Activated CD8-positive, alpha-beta T cell treated with anti-CD3 and anti-CD28 coated beads, Interleukin-2, amount 10 ng/mL, durations not matched to agents 7 days and 5 days (primary cell): Measurements from ENCODE around the gene FGF2. TPM values are rescaled to one million over a fixed set of nuclear protein-coding genes. Genes with fewer than 3 reads are reported as not detected.
"Not testable (repeated sequence)": the region's sequence is repeated elsewhere in the genome, so short reads cannot be mapped to it uniquely, and the experiment has no call there.

Experiments used
- ATAC-seq: fragments of 150-1000 bp; cut with Tn5 transposase; one replicate; pipeline ENCODE4 v1.10.0; 2021; ENCODE audit warnings: moderate library complexity
- CTCF ChIA-PET: fragments of 350-600 bp; sonication (Branson Sonifier 250); formaldehyde crosslinking; loops from one replicate; lab custom pipeline; 2021; ENCODE audit warnings: antibody characterized with exemption; lab: Charles Lee
- POLR2A ChIA-PET: fragments of 350-600 bp; sonication (Branson Sonifier 250); formaldehyde crosslinking; loops from one replicate; lab custom pipeline; 2021; ENCODE audit warnings: antibody characterized with exemption; lab: Charles Lee
- DNase-seq: peaks from one replicate; pipeline ENCODE4 v3.0.0-alpha.2; 2020
- H3K27ac Mint-ChIP-seq: one replicate; pipeline ENCODE4 v1.8.0; 2021; ENCODE audit warnings: mild to moderate bottlenecking, mixed read lengths
- H3K27me3 Mint-ChIP-seq: one replicate; pipeline ENCODE4 v1.8.0; 2021; ENCODE audit warnings: low read depth, mixed read lengths
- H3K36me3 Mint-ChIP-seq: one replicate; pipeline ENCODE4 v1.8.0; 2021; ENCODE audit warnings: low read depth, mixed read lengths
- H3K4me1 Mint-ChIP-seq: one replicate; pipeline ENCODE4 v1.8.0; 2021; ENCODE audit warnings: low read depth, mixed read lengths
- H3K4me3 Mint-ChIP-seq: one replicate; pipeline ENCODE4 v1.8.0; 2021; ENCODE audit warnings: mild to moderate bottlenecking, mixed read lengths
- H3K9me3 Mint-ChIP-seq: one replicate; pipeline ENCODE4 v1.8.0; 2022; ENCODE audit warnings: mixed read lengths; ENCODE audit not compliant: insufficient read depth
- total RNA-seq, 2 experiments: library from RNA; stranded (reverse); gene quantifications; one replicate each; pipeline ENCODE4 v1.2.3, GENCODE V29; 2021

Gene FGF2
- total RNA-seq, 2 experiments from 2014 or later, result 0.13 TPM; not detected in 1

- ATAC-seq (no peak), DNase-seq (no peak)
- ChIA-PET CTCF (no interaction called here), POLR2A (no interaction called here)
- no peak overlapping the region for H3K27ac Mint-ChIP-seq
- H3K4me3 Mint-ChIP-seq, result no peak overlapping the region
- H3K36me3 Mint-ChIP-seq, result no peaks in the 10 kb centered on the region
- no peaks in the 10 kb centered on the region for H3K9me3 Mint-ChIP-seq
- peaks cover 50% of the 10 kb centered on the region for H3K27me3 Mint-ChIP-seq
- peaks cover 7% of the 10 kb centered on the region for H3K4me1 Mint-ChIP-seq
Measured at GRCh38 chr4:122832732-122833131, 6.1 kb downstream of the FGF2 start.

GRCh38 chr4:122833999-122834398 is 7.4 kb downstream of the FGF2 start:
- H3K27me3 Mint-ChIP-seq, result peaks cover 42% of the 10 kb centered on the region
- H3K27ac Mint-ChIP-seq, result no peak overlapping the region
- ChIA-PET CTCF (no interaction called here), POLR2A (no interaction called here)
- no peak for ATAC-seq
- H3K9me3 Mint-ChIP-seq, result no peaks in the 10 kb centered on the region
- H3K4me3 Mint-ChIP-seq, result no peak overlapping the region
- no peaks in the 10 kb centered on the region for H3K4me1 Mint-ChIP-seq
- no peaks in the 10 kb centered on the region for H3K36me3 Mint-ChIP-seq
- DNase-seq, result no peak

GRCh38 chr4:122836941-122837340 is 10.3 kb downstream of the FGF2 start:
- H3K9me3 Mint-ChIP-seq, result no peaks in the 10 kb centered on the region
- no peak for DNase-seq
- ATAC-seq, result no peak
- H3K27me3 Mint-ChIP-seq, result peaks cover 26% of the 10 kb centered on the region
- H3K4me1 Mint-ChIP-seq, result no peaks in the 10 kb centered on the region
- no peaks in the 10 kb centered on the region for H3K36me3 Mint-ChIP-seq
- no peak overlapping the region for H3K27ac Mint-ChIP-seq
- no peak overlapping the region for H3K4me3 Mint-ChIP-seq
- ChIA-PET CTCF (no interaction called here), POLR2A (no interaction called here)

- ATAC-seq (no peak), DNase-seq (no peak)
- no peaks in the 10 kb centered on the region for H3K36me3 Mint-ChIP-seq
- ChIA-PET POLR2A (no interaction called here), CTCF (no interaction called here)
- peaks cover 23% of the 10 kb centered on the region for H3K27me3 Mint-ChIP-seq
- no peak overlapping the region for H3K4me3 Mint-ChIP-seq
- no peaks in the 10 kb centered on the region for H3K4me1 Mint-ChIP-seq
- no peak overlapping the region for H3K27ac Mint-ChIP-seq
- no peaks in the 10 kb centered on the region for H3K9me3 Mint-ChIP-seq
Measured at GRCh38 chr4:122838034-122838433, 11.4 kb downstream of the FGF2 start.

GRCh38 chr4:122842392-122842791 is 15.8 kb downstream of the FGF2 start:
- CTCF ChIA-PET, result no interaction called here
- DNase-seq (no peak), ATAC-seq (no peak)
- Mint-ChIP-seq H3K27me3 (peaks cover 18% of the 10 kb centered on the region), H3K9me3 (no peaks in the 10 kb centered on the region), H3K4me3 (no peak overlapping the region), H3K36me3 (no peaks in the 10 kb centered on the region), H3K27ac (no peak overlapping the region), H3K4me1 (no peaks in the 10 kb centered on the region)
- POLR2A ChIA-PET, result no interaction called here

- POLR2A ChIA-PET, result no interaction called here
- Mint-ChIP-seq H3K27ac (no peak overlapping the region), H3K4me3 (no peak overlapping the region), H3K9me3 (no peaks in the 10 kb centered on the region), H3K36me3 (no peaks in the 10 kb centered on the region), H3K4me1 (no peaks in the 10 kb centered on the region), H3K27me3 (peaks cover 14% of the 10 kb centered on the region)
- ATAC-seq, result no peak
- CTCF ChIA-PET, result no interaction called here
- no peak for DNase-seq
Measured at GRCh38 chr4:122842984-122843531, 16.4 kb downstream of the FGF2 start.

- peaks cover 13% of the 10 kb centered on the region for H3K27me3 Mint-ChIP-seq
- H3K4me1 Mint-ChIP-seq, H3K9me3 Mint-ChIP-seq, H3K27ac Mint-ChIP-seq, CTCF ChIA-PET, POLR2A ChIA-PET, H3K36me3 Mint-ChIP-seq, H3K4me3 Mint-ChIP-seq, ATAC-seq, DNase-seq: not testable (repeated sequence)
Measured at GRCh38 chr4:122844391-122844790, 17.8 kb downstream of the FGF2 start.

GRCh38 chr4:122845066-122845465 is 18.4 kb downstream of the FGF2 start:
- DNase-seq (no peak), ATAC-seq (no peak)
- CTCF ChIA-PET, result interaction anchor here (0.9 kb wide), 1 partner anchor 14 kb away, joined by 3 read pairs; no protein-coding TSS in a partner anchor
- no peaks in the 10 kb centered on the region for H3K9me3 Mint-ChIP-seq
- H3K4me1 Mint-ChIP-seq, result no peaks in the 10 kb centered on the region
- H3K36me3 Mint-ChIP-seq, result no peaks in the 10 kb centered on the region
- H3K27ac Mint-ChIP-seq, result no peak overlapping the region
- H3K4me3 Mint-ChIP-seq, result no peak overlapping the region
- H3K27me3 Mint-ChIP-seq, result peaks cover 11% of the 10 kb centered on the region
- POLR2A ChIA-PET, result no interaction called here

- H3K27me3 Mint-ChIP-seq, result peaks cover 15% of the 10 kb centered on the region
- ChIA-PET POLR2A (no interaction called here), CTCF (interaction anchor here (0.9 kb wide), 1 partner anchor 13 kb away, joined by 3 read pairs; no protein-coding TSS in a partner anchor)
- no peak overlapping the region for H3K27ac Mint-ChIP-seq
- DNase-seq (no peak), ATAC-seq (no peak)
- no peaks in the 10 kb centered on the region for H3K9me3 Mint-ChIP-seq
- no peaks in the 10 kb centered on the region for H3K4me1 Mint-ChIP-seq
- no peaks in the 10 kb centered on the region for H3K36me3 Mint-ChIP-seq
- no peak overlapping the region for H3K4me3 Mint-ChIP-seq
Measured at GRCh38 chr4:122845760-122846159, 19.1 kb downstream of the FGF2 start.

GRCh38 chr4:122847931-122848330 is 21.3 kb downstream of the FGF2 start:
- no peaks in the 10 kb centered on the region for H3K36me3 Mint-ChIP-seq
- no peak overlapping the region for H3K4me3 Mint-ChIP-seq
- POLR2A ChIA-PET, result no interaction called here
- ATAC-seq (no peak), DNase-seq (no peak)
- H3K27me3 Mint-ChIP-seq, result peaks cover 25% of the 10 kb centered on the region
- CTCF ChIA-PET, result no interaction called here
- H3K4me1 Mint-ChIP-seq, result no peaks in the 10 kb centered on the region
- no peak overlapping the region for H3K27ac Mint-ChIP-seq
- H3K9me3 Mint-ChIP-seq, result no peaks in the 10 kb centered on the region

- H3K27ac Mint-ChIP-seq, H3K9me3 Mint-ChIP-seq, H3K36me3 Mint-ChIP-seq, DNase-seq, H3K4me3 Mint-ChIP-seq, CTCF ChIA-PET, H3K4me1 Mint-ChIP-seq, ATAC-seq, POLR2A ChIA-PET: not testable (repeated sequence)
- H3K27me3 Mint-ChIP-seq, result peaks cover 30% of the 10 kb centered on the region
Measured at GRCh38 chr4:122849789-122850188, 23.2 kb downstream of the FGF2 start.

- ATAC-seq (no peak), DNase-seq (no peak)
- Mint-ChIP-seq H3K4me1 (no peaks in the 10 kb centered on the region), H3K4me3 (no peak overlapping the region), H3K36me3 (no peaks in the 10 kb centered on the region), H3K9me3 (no peaks in the 10 kb centered on the region), H3K27me3 (peaks cover 33% of the 10 kb centered on the region), H3K27ac (no peak overlapping the region)
- ChIA-PET CTCF (no interaction called here), POLR2A (no interaction called here)
Measured at GRCh38 chr4:122851568-122851967, 24.9 kb downstream of the FGF2 start.
